Right ventricle myocardium superior (tissue), 1 donor: ENCODE results near the gene TNRC6B. TPM values are rescaled to one million over a fixed set of nuclear protein-coding genes. Genes with fewer than 3 reads are reported as not detected.
"Not testable (repeated sequence)": the region's sequence is repeated elsewhere in the genome, so short reads cannot be mapped to it uniquely, and the experiment has no call there.

Experiments
- ATAC-seq: fragments of 200-7000 bp; cut with Tn5 transposase; one replicate; pipeline ENCODE4 v1.9.1; 2020; ENCODE audit warnings: mild to moderate bottlenecking; ENCODE audit not compliant: poor library complexity
- DNase-seq: peaks from one replicate; pipeline ENCODE4 v3.0.0-alpha.2; 2020
- intact Hi-C: fragments of 100-400 bp; cut with DNase I; formaldehyde crosslinking; loops from one replicate; pipeline ENCODE4 v1.11.2; 2022
- total RNA-seq: library from RNA; stranded (reverse); fragmentation: NEBNext Ultra II Directional; extraction: Animal tissue kit (Norgen Biotek cat#: 25700); gene quantifications from one replicate; pipeline ENCODE4 v1.2.1, GENCODE V29; 2021
- donor health status: DM: no; HTN: yes; CAD: no; lungs with severe emphysema.

The TNRC6B gene
- total RNA-seq, 1 donor from 2014 or later = 37.5 TPM

- ATAC-seq (no peak), DNase-seq (no peak)
- intact Hi-C loops = no loop called here
These were observed 190.3 kb downstream of the TNRC6B start for GRCh38 chr22:40368016-40368415.

- no peak for DNase-seq
- intact Hi-C loops = no loop called here
- ATAC-seq = no peak
These were observed 191.1 kb downstream of the TNRC6B start for GRCh38 chr22:40368836-40369235.

DNA sequence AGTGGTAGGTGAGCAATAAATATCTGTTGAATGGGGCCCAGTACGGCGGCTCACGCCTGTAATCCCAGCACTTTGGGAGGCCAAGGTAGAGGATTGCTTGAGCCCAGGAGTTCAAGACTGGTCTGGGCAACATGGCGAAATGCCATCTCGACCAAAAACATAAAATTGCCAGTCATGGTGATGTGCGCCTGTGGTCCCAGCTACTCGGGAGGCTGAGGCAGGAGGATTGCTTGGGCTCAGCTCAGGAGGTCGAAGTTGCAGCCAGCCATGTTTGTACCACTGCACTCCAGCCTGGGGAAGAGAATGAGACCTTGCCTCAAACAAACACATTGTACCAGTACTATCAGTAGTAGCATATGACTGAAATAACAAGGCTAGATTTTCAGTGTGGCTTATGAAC is 196.8 kb downstream of the TNRC6B start:
- DNase-seq = no peak
- intact Hi-C loops = no loop called here
- ATAC-seq = no peak

DNA sequence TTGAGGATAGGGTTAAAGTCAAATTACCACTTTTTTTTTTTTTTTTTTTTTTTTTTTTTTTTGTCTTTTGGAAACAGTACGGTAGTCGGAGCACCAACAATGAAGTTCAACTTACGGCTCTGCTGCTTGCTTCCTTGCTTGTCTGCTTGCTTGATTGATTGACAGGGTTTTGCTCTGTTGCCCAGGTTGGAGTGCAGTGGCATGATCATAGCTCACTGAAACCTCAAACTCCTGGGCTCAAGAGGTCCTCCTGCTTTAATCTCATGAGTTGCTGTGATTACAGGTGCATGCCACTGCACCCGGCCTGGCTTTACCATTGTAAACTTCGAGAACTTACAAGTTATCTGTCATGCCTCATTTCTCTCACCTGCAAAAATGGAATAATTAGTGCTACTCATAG is 198.4 kb downstream of the TNRC6B start:
- intact Hi-C loops = no loop called here
- ATAC-seq (no peak), DNase-seq (no peak)

GRCh38 chr22:40377931-40378330 is 200.2 kb downstream of the TNRC6B start:
- DNase-seq (no peak), ATAC-seq (no peak)
- intact Hi-C loops = no loop called here

DNA sequence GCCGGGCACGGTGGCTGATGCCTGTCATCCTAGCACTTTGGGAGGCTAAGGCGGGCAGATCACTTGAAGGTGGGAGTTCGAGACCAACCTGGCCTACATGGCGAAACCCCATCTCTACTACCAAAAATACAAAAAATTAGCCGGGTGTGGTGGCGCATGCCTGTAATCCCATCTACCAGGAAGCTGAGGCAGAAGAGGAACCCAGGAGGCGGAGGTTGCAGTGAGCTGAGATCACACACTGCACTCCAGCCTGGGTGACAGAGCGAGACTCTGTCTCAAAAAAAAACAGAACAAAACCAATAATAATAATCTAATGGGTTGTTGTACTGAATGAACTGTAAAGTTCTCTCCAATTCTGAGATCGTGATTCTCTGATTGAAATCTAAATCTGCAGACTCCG is 200.7 kb downstream of the TNRC6B start:
- intact Hi-C loops, DNase-seq, ATAC-seq: not testable (repeated sequence)

DNA sequence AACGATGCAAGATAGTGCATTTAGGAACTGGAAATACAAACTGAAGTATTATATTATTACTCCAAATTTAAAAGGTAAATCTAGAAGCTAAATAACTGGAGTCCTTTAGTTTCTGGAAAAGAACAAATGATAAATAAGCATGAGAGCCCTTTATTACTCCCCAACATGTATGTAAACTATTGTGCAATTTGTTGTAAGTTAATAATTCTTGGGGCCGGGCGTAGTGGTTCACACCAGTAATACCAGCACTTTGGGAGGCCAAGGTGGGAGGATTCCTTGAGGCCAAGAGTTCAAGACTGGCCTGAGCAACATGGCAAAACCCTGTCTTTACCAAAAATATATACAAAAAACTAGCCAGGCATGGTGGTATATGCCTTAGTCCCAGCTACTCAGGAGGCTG is 203.7 kb downstream of the TNRC6B start:
- intact Hi-C loops = no loop called here
- ATAC-seq (no peak), DNase-seq (no peak)

DNA sequence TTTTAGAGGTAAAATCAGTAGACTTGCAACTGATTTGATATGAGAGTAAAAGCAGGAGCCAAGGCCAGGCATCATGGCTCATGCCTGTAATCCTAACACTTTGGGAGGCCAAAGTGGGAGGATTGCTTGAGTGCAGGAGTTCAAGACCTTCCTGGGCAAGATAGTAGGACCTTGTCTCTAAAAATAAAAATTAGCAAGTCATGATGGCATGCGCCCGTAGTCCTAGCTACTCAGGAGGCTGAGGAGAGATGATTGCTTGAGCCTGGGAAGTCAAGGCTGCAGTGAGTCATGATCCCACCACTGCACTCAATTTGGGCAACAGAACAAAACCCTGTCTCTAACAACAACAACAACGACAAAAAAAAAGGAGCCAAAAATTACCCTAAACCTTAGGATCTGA is 206.2 kb downstream of the TNRC6B start:
- intact Hi-C loops = no loop called here
- no peak for ATAC-seq

GRCh38 chr22:40385036-40385782 is 207.5 kb downstream of the TNRC6B start:
- DNase-seq = no peak
- peak; percentile 12 for ATAC-seq
- intact Hi-C loops = no loop called here

More for the DNA sequence above, 206.2 kb downstream of the TNRC6B start:
- no peak for DNase-seq

Other genes starting within 250 kb of the TNRC6B start
- gene TMA7B, start 217.5 kb upstream of the TNRC6B start, total RNA-seq = not detected
- 4.9 TPM for gene FAM83F, start 183.0 kb upstream of the TNRC6B start, total RNA-seq
- 52.0 TPM for gene ADSL, start 168.6 kb downstream of the TNRC6B start, total RNA-seq
- gene SGSM3, start 192.7 kb downstream of the TNRC6B start, total RNA-seq = 33.6 TPM